ENCODE measurements around the gene BCKDK.

GRCh38 chr16:31106509-31107464, 1.4 kb upstream of the BCKDK start:
- TF ChIP-seq CTCF (IDR thresholded peaks at IDR 0.05) (no peak), POLR2AphosphoS5 (IDR thresholded peaks at IDR 0.05) (no peak), POLR2A (IDR thresholded peaks at IDR 0.05) (no peak)

All from breast epithelium (tissue), 3 donors.